Activated effector memory CD4-positive, alpha-beta T cell treated with anti-CD3 and anti-CD28 coated beads, Interleukin-2, amount 50 U/mL, for 16 hours (primary cell): ENCODE data around the gene NUDT8.
A peak's percentile ranks its signal among the peaks of the same experiment; 100 is the strongest.
"Not testable (repeated sequence)": the region's sequence is repeated elsewhere in the genome, so short reads cannot be mapped to it uniquely, and the experiment has no call there.

Experiments
- DNase-seq: peaks from one replicate; pipeline ENCODE4 v3.0.0-alpha.2; 2020

The NUDT8 gene

GRCh38 chr11:67627441-67627811 lies 2.3 kb downstream of the NUDT8 start:
- DNase-seq = no peak

GRCh38 chr11:67626970-67627369 lies 2.8 kb downstream of the NUDT8 start:
- no peak for DNase-seq

- not testable (repeated sequence) for DNase-seq
These were observed 3.5 kb downstream of the NUDT8 start for GRCh38 chr11:67626131-67626833.

GRCh38 chr11:67623795-67624194 lies 5.9 kb downstream of the NUDT8 start:
- not testable (repeated sequence) for DNase-seq

GRCh38 chr11:67622905-67623304 lies 6.8 kb downstream of the NUDT8 start:
- DNase-seq = not testable (repeated sequence)

GRCh38 chr11:67621928-67622327 lies 7.8 kb downstream of the NUDT8 start:
- DNase-seq = not testable (repeated sequence)

GRCh38 chr11:67620621-67621020 lies 9.1 kb downstream of the NUDT8 start:
- not testable (repeated sequence) for DNase-seq

- not testable (repeated sequence) for DNase-seq
These were observed 9.8 kb downstream of the NUDT8 start for GRCh38 chr11:67619683-67620618.

GRCh38 chr11:67618901-67619659 lies 10.7 kb downstream of the NUDT8 start:
- not testable (repeated sequence) for DNase-seq

- DNase-seq = no peak
These were observed 12.3 kb downstream of the NUDT8 start for GRCh38 chr11:67617243-67617953.

GRCh38 chr11:67616431-67617242 lies 13.1 kb downstream of the NUDT8 start:
- DNase-seq = peak; percentile 50

- no peak for DNase-seq
These were observed 13.9 kb downstream of the NUDT8 start for GRCh38 chr11:67615728-67616430.

GRCh38 chr11:67614730-67615714 lies 14.7 kb downstream of the NUDT8 start:
- DNase-seq = peak; percentile 81

GRCh38 chr11:67613960-67614715 lies 15.6 kb downstream of the NUDT8 start:
- DNase-seq = peak; percentile 93

- DNase-seq = no peak
These were observed 16.3 kb downstream of the NUDT8 start for GRCh38 chr11:67613313-67613959.

- no peak for DNase-seq
These were observed 17.0 kb downstream of the NUDT8 start for GRCh38 chr11:67612751-67613150.

GRCh38 chr11:67611704-67612587 lies 17.8 kb downstream of the NUDT8 start:
- peak; percentile 57 for DNase-seq
